T follicular helper cell (primary cell): ENCODE results near the gene SCGB3A1.
A peak's percentile ranks its signal among the peaks of the same experiment; 100 is the strongest.

ENCODE experiments used
- DNase-seq: peaks from one replicate; pipeline ENCODE4 v3.0.0-alpha.2; 2020; ENCODE audit warnings: low read depth

SCGB3A1 gene

DNA sequence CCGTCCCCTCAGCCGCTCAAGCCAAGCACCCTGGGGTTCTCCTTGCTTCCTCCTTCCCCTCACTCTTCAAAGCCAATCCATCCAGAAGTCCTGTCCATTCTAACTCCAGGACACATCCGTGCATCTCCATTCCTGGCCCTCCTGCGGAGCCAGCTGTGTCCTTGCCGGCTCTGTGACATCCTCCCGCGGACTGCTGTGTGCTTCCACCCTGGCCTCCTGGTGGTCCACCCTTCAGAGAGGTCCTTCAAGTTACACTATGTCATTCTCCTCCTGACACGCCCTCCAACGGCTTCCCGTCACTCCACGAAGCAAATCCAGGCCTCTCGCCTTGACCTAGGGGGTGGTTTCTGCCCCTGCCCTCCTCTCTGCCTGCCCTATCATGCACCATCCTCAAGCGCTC, 13.0 kb upstream of the SCGB3A1 start:
- no peak for DNase-seq

DNA sequence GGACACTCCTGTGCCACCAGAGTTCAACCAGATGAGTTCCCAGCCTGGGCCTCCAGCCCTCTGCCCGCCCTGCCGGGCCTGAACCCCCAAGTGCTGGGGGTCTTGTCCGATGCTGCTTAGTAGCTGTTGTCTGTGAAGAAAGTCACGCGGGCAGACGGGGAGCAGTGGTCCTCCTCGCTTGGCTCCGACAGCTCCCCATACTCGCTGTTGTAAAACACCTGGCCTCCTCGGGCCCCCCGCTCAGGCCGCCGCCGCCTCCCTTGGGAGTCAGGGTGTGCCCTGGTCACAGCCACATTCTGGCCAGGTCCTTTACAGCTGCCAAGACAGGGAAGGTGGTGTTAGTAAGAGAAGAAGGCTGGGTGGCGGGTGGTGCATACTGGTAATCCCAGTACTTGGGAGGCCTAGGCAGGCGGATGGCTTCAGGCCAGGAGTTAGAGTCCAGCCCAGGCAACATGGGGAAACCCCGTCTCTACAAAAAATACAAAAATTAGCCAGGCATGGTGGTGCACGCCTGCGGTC, 11.8 kb upstream of the SCGB3A1 start:
- DNase-seq, result no peak

GRCh38 chr5:180602481-180603075, 11.3 kb upstream of the SCGB3A1 start:
- no peak for DNase-seq

- no peak for DNase-seq
These were observed 10.5 kb upstream of the SCGB3A1 start for GRCh38 chr5:180601591-180602480.

DNA sequence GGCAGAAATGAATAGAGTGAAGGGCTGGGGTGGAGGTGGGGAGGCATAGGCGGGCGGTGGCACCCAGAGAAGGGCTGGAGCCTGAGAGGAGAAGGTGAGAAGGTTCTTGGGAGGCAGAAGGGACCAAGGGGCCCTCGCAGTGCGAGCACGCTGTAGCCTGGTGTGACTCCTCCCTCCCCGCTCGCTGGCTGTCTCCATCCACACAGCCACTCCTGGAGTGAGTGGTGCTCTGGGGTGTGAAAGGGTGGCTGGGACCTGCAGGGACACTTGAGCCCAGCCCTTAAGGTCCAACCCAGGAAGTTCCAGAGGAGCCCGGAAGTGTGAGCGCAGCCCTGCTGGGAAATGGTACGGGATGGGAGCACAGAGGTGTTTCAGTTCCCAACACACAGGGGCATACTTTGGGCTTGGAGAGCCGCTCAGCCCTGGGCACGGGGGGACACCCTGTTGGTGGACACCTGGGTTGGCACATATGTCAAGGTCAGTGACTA, 9.3 kb upstream of the SCGB3A1 start:
- DNase-seq, result no peak

DNA sequence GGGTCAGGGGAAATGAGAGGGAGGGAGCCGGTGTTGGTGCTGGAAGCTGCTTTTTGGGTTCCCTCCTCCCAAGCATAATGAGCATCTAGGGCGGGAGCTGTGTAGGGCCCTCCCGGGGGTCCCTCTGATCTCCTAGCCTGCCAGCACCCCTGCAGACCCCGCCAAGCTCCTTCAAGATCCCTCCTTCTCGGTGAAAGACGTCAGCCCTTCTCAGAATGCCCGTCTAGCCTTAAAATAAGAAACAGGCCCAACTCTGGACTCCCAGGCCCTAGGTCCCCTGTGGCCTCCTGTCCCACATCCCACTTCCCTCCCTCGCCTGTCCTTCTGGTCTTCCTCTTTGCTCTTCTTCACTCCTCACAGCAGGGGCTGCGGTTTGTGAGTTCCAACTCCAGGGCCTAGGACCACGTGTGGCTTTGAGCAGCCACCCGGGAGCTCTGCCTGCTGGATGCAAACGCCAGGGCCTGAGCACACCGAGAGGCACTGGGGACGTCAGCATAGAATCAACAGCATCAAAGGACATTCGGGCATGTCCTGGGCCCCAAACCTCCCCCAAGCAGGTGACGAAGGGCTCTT, 8.8 kb upstream of the SCGB3A1 start:
- DNase-seq, result no peak

DNA sequence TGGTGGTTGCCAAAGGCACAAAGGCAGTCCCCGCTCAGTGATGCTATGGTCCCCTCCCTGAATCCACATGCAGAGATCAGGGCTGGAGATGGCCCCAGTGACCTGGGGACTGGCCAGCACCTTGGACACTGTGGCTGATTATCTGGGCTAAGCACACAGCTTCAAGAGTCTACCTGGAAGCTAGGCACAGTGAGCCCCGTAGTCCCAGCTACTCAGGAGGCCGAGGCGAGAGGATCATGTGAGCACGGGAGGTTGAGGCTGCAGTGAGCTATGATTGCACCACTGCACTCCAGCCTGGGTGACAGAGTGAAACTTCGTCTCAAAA, 8.3 kb upstream of the SCGB3A1 start:
- no peak for DNase-seq

DNA sequence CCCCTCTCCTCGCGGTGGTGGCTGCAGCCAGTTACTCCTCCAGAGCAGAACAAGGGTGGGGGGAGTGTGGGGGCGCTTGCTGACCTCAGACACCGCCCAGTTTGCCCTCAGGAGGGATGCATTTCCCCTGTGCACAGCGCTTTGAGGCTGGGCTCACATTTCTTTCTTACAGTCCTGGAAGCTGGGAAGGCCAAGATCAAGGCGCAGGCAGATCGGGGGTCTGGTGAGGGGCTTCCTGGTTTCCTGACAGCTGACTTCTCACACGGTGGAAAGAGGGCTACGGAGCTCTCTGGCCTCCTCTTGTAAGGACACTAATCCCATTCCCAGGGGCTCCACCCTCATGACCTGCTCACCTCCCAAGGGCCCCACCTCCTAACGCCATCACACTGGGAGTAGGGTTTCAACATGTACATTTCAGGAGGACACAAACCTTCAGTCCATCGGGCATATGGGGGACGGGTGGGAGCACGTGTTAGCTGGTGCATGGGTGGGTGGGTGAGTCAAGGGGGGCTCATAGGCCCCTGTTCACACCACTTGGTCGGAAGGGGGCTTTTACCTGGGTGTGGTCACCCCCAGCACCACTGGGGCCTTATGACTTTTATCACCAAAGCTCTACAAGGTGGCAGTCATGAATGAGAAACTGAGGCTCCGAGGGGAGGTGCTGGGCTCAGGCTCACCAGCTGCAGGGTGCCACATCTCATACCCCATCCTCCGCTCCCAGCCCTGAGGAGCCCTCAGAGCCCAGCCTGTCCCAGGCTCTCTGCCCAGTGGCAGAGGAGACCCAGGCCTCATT, 7.7 kb upstream of the SCGB3A1 start:
- no peak for DNase-seq

DNA sequence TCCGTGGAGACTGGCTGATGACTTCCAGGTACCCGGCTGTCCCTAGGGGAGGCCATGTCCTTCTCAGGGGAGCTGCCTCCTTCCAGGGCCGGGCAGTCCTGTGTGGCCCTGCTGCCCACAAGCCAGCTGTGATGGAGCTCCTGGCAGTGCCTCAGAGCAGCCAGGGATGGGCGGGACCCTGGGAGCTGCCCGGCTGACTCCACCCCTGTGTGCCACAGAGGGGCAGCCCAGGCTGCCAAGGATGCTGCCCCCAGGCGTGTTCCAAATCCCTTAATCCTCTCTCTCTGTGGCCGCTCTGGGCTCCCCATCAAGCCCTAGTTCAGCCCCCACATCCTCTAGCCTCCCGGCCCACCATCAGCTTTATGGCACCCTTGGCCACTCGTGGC, 7.0 kb upstream of the SCGB3A1 start:
- no peak for DNase-seq

DNA sequence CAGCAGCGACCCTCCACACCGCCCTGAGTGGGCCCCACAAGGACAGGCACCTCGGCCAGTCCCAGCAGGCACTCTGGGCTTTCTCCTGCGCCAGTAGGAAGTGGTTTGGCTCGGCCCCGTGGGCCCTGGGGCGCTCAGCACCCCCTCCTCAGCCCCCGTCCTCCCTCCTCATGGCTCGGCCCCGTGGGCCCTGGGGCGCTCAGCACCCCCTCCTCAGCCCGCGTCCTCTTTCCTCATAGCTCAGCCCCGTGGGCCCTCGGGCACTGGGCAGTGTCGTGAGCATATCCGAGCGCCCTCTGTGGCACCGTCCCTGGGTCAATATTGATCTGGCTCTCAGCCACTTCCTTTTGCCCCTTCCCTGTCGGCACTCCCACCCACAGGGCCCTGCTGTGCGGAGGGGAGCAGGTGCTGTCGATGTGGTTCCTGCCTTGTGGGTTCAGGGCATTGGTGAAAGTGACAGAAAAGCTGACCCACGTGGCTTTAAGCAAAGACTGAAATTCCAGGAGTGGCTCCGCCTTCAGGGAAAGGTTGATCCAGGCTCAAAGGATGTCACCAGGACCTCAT, 5.5 kb upstream of the SCGB3A1 start:
- DNase-seq, result no peak

DNA sequence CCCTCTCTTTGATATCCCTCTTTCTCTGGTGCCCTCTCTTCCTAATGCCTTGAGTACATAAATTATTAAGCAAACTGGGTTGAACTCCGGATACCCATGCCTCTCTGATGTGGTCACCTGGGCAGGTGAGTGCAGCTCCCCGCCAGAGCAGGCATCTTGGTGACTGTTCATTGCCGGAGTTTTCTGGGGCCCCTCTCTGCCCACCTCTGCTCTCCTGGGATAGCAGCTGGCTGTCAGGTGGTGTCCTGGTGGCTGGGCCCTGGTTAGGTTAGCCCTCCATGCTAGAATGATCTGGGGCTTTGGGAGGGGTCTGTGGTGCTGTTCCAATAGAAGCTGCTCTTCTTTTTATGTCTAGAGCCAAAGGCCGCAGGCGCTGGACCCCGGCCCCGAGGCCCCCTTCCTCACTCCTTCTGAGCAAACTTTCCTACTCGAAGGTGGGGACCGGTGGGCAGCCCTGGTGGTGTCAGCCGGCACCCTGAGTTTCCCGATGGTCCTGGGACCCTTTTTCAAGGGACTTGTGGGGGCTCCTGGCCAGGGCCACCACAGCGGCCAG, 4.9 kb upstream of the SCGB3A1 start:
- no peak for DNase-seq

GRCh38 chr5:180595381-180596114, 4.2 kb upstream of the SCGB3A1 start:
- DNase-seq, result no peak

DNA sequence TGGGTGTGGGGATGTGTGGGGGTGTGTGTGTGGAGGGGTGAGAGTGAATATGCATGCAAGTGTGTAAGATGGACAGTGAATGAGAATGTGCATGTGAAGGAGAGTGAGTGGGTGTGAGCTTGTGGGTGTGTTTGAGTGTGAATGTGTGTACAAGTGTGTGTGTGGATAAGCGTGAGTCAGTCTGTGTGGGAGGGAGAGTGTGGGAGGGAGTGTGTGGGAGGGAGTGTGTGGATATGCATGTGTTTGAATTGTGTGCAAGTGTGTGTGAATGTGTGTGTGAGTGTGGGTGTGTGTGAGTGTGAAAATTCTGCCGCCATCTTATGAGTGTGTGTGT, 3.7 kb upstream of the SCGB3A1 start:
- DNase-seq, result no peak

- no peak for DNase-seq
These were observed 3.2 kb upstream of the SCGB3A1 start for GRCh38 chr5:180594311-180595045.

- no peak for DNase-seq
These were observed 2.3 kb upstream of the SCGB3A1 start for GRCh38 chr5:180593446-180594206.

- DNase-seq, result no peak
These were observed 877 bp upstream of the SCGB3A1 start for GRCh38 chr5:180592176-180592575.

- DNase-seq, result no peak
These were observed 572 bp downstream of the SCGB3A1 start for GRCh38 chr5:180590543-180591310.

GRCh38 chr5:180589771-180590542, 1.3 kb downstream of the SCGB3A1 start:
- peak; percentile 25 for DNase-seq
